B cell (primary cell): ENCODE measurements around the gene ELFN1. TPM values are rescaled to one million over a fixed set of nuclear protein-coding genes. Genes with fewer than 3 reads are reported as not detected.

Experiments
- ATAC-seq: fragments of 200-7000 bp; cut with Tn5 transposase; one replicate; pipeline ENCODE4 v1.10.0; 2021; ENCODE audit warnings: low read depth, mild to moderate bottlenecking, moderate number of reproducible peaks, moderate library complexity
- CTCF ChIA-PET: fragments of 350-600 bp; sonication (Branson Sonifier 250); formaldehyde crosslinking; loops from one replicate; lab custom pipeline; 2021; ENCODE audit warnings: antibody characterized with exemption, inconsistent platforms; lab: Charles Lee
- POLR2A ChIA-PET: fragments of 350-600 bp; sonication (Branson Sonifier 250); formaldehyde crosslinking; loops from one replicate; lab custom pipeline; 2021; ENCODE audit warnings: antibody characterized with exemption; lab: Charles Lee
- DNase-seq: peaks from one replicate; pipeline ENCODE4 v3.0.0; 2013
- H2AFZ ChIP-seq: 2 replicates; pipeline ENCODE4 v1.6.1; 2012; ENCODE audit warnings: mild to moderate bottlenecking, low read depth, low read length; ENCODE audit not compliant: insufficient read depth, poor library complexity, severe bottlenecking
- H3K27ac ChIP-seq, 2 donors: 1 replicate in 1 of 2; 2 replicates in 1 of 2; pipeline ENCODE4 v1.5.1; 2012 to 2013; ENCODE audit warnings: low read length in 2 of 2, mild to moderate bottlenecking in 2 of 2, moderate library complexity in 1 of 2
- H3K27me3 ChIP-seq, 4 experiments: fragments of 200-600 bp in 1 of 4; sonication (generic) in 1 of 4; replicated peaks in 1 of 4; 1 replicate in 2 of 4; 2 replicates in 2 of 4; pipeline versions ENCODE4 v1.6.1 to v1.7.0; 2013 to 2016; ENCODE audit warnings: low read length in 3 of 4, mild to moderate bottlenecking in 2 of 4, mixed read lengths in 1 of 4, moderate library complexity in 1 of 4; ENCODE audit not compliant: insufficient read depth in 4 of 4, control insufficient read depth in 3 of 4; ENCODE audit errors: control extremely low read depth in 1 of 4
- H3K36me3 ChIP-seq, 2 experiments: replicated peaks in 1 of 2; 1 replicate in 1 of 2; 2 replicates in 1 of 2; pipeline versions ENCODE4 v1.6.1 to v1.7.1; 2013; ENCODE audit warnings: low read length in 1 of 2; ENCODE audit not compliant: insufficient read depth in 2 of 2, control insufficient read depth in 1 of 2; ENCODE audit errors: control extremely low read depth in 1 of 2, extremely low read depth in 1 of 2
- H3K4me1 ChIP-seq, 2 donors: fragments of 200-600 bp in 1 of 2; sonication (generic) in 1 of 2; 1 replicate in 1 of 2; 2 replicates in 1 of 2; pipeline versions ENCODE4 v1.5.1 to v1.6.1; 2013 to 2017; ENCODE audit warnings: low read length in 2 of 2; ENCODE audit not compliant: control insufficient read depth in 2 of 2, insufficient read depth in 2 of 2
- H3K4me2 ChIP-seq: replicated peaks from 2 replicates; pipeline ENCODE3; 2012; ENCODE audit warnings: mild to moderate bottlenecking, low read depth, low read length; ENCODE audit not compliant: poor library complexity, severe bottlenecking
- H3K4me3 ChIP-seq, 5 experiments: fragments of 200-600 bp in 1 of 5; sonication (generic) in 1 of 5; 1 replicate in 3 of 5; 2 replicates in 2 of 5; pipeline versions ENCODE4 v1.5.1 to v1.7.0; 2011 to 2016; ENCODE audit warnings: low read length in 4 of 5, mild to moderate bottlenecking in 4 of 5, low read depth in 2 of 5, control low read depth in 1 of 5, moderate library complexity in 1 of 5; ENCODE audit not compliant: insufficient read depth in 1 of 5; ENCODE audit errors: control extremely low read depth in 1 of 5, extremely low read depth in 1 of 5
- H3K79me2 ChIP-seq: fragments of 200-600 bp; sonication (generic); one replicate; pipeline ENCODE4 v1.6.0; 2016; ENCODE audit warnings: low read length; ENCODE audit not compliant: control insufficient read depth, insufficient read depth
- H3K9ac ChIP-seq: fragments of 200-600 bp; sonication (generic); 2 replicates; pipeline ENCODE4 v1.6.1; 2017; ENCODE audit warnings: mild to moderate bottlenecking, low read length, moderate library complexity
- H3K9me3 ChIP-seq, 3 donors: one replicate each; pipeline versions ENCODE4 v1.6.1 to v1.7.1; 2013; ENCODE audit warnings: low read length in 2 of 3; ENCODE audit not compliant: control insufficient read depth in 2 of 3, insufficient read depth in 1 of 3; ENCODE audit errors: control extremely low read depth in 1 of 3
- H4K20me1 ChIP-seq: 2 replicates; pipeline ENCODE4 v1.6.0; 2012; ENCODE audit warnings: mild to moderate bottlenecking, low read length; ENCODE audit not compliant: insufficient read depth, control insufficient read depth, poor library complexity, severe bottlenecking
- H3K27ac Mint-ChIP-seq: one replicate; pipeline ENCODE4 v1.8.0; 2021; ENCODE audit warnings: mixed read lengths
- H3K27me3 Mint-ChIP-seq: one replicate; pipeline ENCODE4 v1.8.0; 2021; ENCODE audit warnings: mixed read lengths
- H3K4me1 Mint-ChIP-seq: one replicate; pipeline ENCODE4 v1.8.0; 2021; ENCODE audit warnings: mixed read lengths
- H3K4me3 Mint-ChIP-seq: one replicate; pipeline ENCODE4 v1.8.0; 2021; ENCODE audit warnings: mixed read lengths
- H3K9me3 Mint-ChIP-seq: one replicate; pipeline ENCODE4 v1.8.0; 2022; ENCODE audit warnings: mixed read lengths; ENCODE audit not compliant: insufficient read depth
- EZH2 ChIP-seq: IDR thresholded peaks from 2 replicates; pipeline ENCODE4 v1.6.1; 2012; ENCODE audit warnings: borderline replicate concordance, low read depth, mild to moderate bottlenecking, moderate library complexity, low read length; ENCODE audit not compliant: insufficient read depth, poor library complexity, severe bottlenecking
- WGBS: methylation state at CpG from one replicate; pipeline ENCODE4 v1.1.5; 2013; ENCODE audit warnings: missing lambda C conversion rate; ENCODE audit not compliant: insufficient coverage; 5-methylcytosine and 5-hydroxymethylcytosine counted together
- intact Hi-C: fragments of 100-400 bp; cut with micrococcal nuclease; formaldehyde crosslinking; loops from one replicate; pipeline ENCODE4 v1.10.0; 2022
- polyA plus RNA-seq: library from polyadenylated mRNA; depleted of rRNA; stranded (reverse); fragments of >200 nt; gene quantifications from 2 replicates; pipeline ENCODE4 v1.2.3, GENCODE V29; 2012
- total RNA-seq, 2 donors: library from RNA; stranded (reverse); fragments of 120-200 nt in 1 of 2; gene quantifications; 1 replicate in 1 of 2; 2 replicates in 1 of 2; pipeline versions ENCODE4 v1.2.3 to v1.2.4, GENCODE V29; 2013 to 2022
- TF ChIP-seq, protein P1 (sequence below): fragments of 200-600 bp; IDR thresholded peaks from one replicate; pipeline ENCODE4 v1.8.0; 2022; ENCODE audit warnings: antibody characterized with exemption, mild to moderate bottlenecking

ELFN1 gene
- total and polyA plus RNA-seq, 2 donors (not counting 1 experiment from before 2014, with no cell fraction given) = 0.12 TPM; not detected in 1

DNA sequence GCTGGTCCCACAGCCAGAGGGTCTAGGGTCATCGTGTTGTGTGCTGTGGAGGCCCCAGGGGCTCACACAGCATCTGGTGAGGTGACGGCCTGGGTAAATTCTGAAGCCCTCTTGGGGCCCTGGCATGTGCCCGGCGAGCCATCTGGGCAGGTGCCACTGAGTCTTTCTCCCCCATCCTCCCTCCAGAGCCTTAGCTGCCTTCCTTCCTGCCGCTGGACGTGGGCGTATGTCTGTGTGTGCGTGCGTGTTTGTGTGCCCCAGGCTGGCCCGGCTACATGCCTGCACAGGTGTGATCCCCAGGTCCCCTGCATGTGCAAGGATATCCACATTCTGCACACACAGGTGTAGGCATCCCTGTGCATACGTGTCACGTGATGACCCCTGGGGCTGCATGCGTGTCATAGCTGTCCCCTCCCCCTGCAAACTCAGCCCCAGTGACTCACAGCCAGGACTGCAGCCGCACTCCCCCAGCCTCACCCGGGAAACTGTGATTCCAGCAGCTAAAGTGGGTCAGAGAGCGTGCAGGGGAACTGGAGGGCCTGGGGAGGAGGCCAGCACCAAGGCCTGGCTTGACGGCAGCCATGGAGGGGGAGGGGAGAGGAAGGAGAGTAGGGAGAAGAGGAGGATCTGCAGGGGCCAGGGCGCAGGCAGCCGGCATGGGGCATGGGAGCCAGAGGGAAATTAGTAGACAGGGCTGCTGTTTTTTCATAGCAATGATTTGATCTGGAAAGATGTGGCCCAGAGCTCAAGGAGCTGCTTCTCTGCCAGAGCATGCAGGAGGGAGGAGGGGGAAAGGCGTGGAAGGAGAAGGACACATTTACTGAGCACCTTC, 46.4 kb downstream of the ELFN1 start:
- no peak overlapping the region for H3K4me2 ChIP-seq

DNA sequence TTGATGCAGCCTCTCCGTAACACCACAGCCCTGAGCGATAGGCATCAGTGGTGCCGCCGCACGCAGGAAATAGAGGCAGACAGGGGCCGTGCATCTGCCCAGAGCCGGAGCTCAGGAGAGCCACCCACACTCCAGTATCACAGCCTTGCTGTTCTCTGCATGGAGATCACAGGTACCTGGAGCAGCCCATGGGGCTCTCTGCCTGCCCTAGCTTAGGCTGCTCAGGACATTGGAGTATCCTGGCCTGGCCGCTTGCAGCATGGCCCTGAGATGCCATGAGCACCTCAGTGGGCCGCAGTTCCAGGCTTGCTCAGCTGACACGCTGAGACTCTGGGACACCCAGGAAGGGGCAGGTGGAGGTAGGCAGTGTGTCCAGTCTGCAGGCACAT, 47.0 kb downstream of the ELFN1 start:
- no peak overlapping the region for H3K4me3 ChIP-seq
- Mint-ChIP-seq H3K27me3 (peaks cover 17% of the 10 kb centered on the region), H3K4me1 (no peaks in the 10 kb centered on the region), H3K27ac (no peak overlapping the region), H3K4me3 (no peak overlapping the region), H3K9me3 (peaks cover 2% of the 10 kb centered on the region)
- no peak overlapping the region for H3K9ac ChIP-seq
- no peaks in the 10 kb centered on the region for H3K36me3 ChIP-seq
- ChIA-PET CTCF (no interaction called here), POLR2A (no interaction called here)
- no peaks in the 10 kb centered on the region for H4K20me1 ChIP-seq
- H3K27me3 ChIP-seq = peaks cover 0 to 5% (median 2%) of the 10 kb centered on the region in 4 experiments
- H3K79me2 ChIP-seq = no peaks in the 10 kb centered on the region
- TF ChIP-seq, protein P1, sequence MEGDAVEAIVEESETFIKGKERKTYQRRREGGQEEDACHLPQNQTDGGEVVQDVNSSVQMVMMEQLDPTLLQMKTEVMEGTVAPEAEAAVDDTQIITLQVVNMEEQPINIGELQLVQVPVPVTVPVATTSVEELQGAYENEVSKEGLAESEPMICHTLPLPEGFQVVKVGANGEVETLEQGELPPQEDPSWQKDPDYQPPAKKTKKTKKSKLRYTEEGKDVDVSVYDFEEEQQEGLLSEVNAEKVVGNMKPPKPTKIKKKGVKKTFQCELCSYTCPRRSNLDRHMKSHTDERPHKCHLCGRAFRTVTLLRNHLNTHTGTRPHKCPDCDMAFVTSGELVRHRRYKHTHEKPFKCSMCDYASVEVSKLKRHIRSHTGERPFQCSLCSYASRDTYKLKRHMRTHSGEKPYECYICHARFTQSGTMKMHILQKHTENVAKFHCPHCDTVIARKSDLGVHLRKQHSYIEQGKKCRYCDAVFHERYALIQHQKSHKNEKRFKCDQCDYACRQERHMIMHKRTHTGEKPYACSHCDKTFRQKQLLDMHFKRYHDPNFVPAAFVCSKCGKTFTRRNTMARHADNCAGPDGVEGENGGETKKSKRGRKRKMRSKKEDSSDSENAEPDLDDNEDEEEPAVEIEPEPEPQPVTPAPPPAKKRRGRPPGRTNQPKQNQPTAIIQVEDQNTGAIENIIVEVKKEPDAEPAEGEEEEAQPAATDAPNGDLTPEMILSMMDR = no peak
- no peak for TF ChIP-seq EZH2
- no peaks in the 10 kb centered on the region for H3K4me1 ChIP-seq
- ATAC-seq (no peak), DNase-seq (no peak)
- H3K9me3 ChIP-seq = peaks cover 0 to 24% (median 0%) of the 10 kb centered on the region in 3 donors
- H3K4me2 ChIP-seq = no peak overlapping the region
- H3K27ac ChIP-seq = no peak overlapping the region
- intact Hi-C loops = no loop called here
- H2AFZ ChIP-seq = no peak overlapping the region
- WGBS = 95% methylated on average over 10 of the region's 10 CpGs

More for the DNA sequence above, 46.4 kb downstream of the ELFN1 start:
- no peaks in the 10 kb centered on the region for H4K20me1 ChIP-seq
- Mint-ChIP-seq H3K4me3 (no peak overlapping the region), H3K27me3 (peaks cover 17% of the 10 kb centered on the region), H3K27ac (no peak overlapping the region), H3K9me3 (peaks cover 2% of the 10 kb centered on the region), H3K4me1 (no peaks in the 10 kb centered on the region)
- no peak for ATAC-seq
- peaks cover 0 to 24% (median 0%) of the 10 kb centered on the region in 3 donors for H3K9me3 ChIP-seq
- ChIA-PET CTCF (no interaction called here), POLR2A (no interaction called here)
- H3K27ac ChIP-seq = no peak overlapping the region
- H3K9ac ChIP-seq = no peak overlapping the region
- H3K27me3 ChIP-seq = peaks cover 0 to 5% (median 2%) of the 10 kb centered on the region in 4 experiments
- H3K36me3 ChIP-seq = no peaks in the 10 kb centered on the region
- no peak for DNase-seq
- no peaks in the 10 kb centered on the region for H3K4me1 ChIP-seq
- H3K4me3 ChIP-seq = no peak overlapping the region
- 81% methylated on average over 20 of the region's 20 CpGs for WGBS
- no peak for TF ChIP-seq EZH2
- TF ChIP-seq, protein P1 = no peak
- H3K79me2 ChIP-seq = no peaks in the 10 kb centered on the region
- no peak overlapping the region for H2AFZ ChIP-seq
- intact Hi-C loops = no loop called here
